ENCODE data around the gene STX4.

STX4 gene, protein sequence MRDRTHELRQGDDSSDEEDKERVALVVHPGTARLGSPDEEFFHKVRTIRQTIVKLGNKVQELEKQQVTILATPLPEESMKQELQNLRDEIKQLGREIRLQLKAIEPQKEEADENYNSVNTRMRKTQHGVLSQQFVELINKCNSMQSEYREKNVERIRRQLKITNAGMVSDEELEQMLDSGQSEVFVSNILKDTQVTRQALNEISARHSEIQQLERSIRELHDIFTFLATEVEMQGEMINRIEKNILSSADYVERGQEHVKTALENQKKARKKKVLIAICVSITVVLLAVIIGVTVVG

GRCh38 chr16:31032736-31033708, at the start of gene STX4:
STX4 (plus strand) TSS chr16:31033558; CDS start chr16:31033806, 248 bp downstream.
- peaks cover 11 to 17% of the 10 kb centered on the region in 2 donors for H3K36me3 ChIP-seq (ENCODE audit: control insufficient read depth in 1 of 2, insufficient read depth in 2 of 2, low read length in 2 of 2)
- no peaks in the 10 kb centered on the region for H3K9me3 ChIP-seq (ENCODE audit: control insufficient read depth in 1 of 2, low read length in 2 of 2)
- peak within 1 kb of the TSS; percentile 92 to 97 for H3K4me3 ChIP-seq (ENCODE audit: low read depth in 1 of 2, low read length in 2 of 2)
- H3K4me1 ChIP-seq (ENCODE audit: control insufficient read depth in 1 of 2, insufficient read depth in 2 of 2, low read length in 2 of 2) = peaks cover 6 to 18% of the 10 kb centered on the region in 2 donors
- peak within 1 kb of the TSS; percentile 94 to 97 for H3K9ac ChIP-seq (ENCODE audit: low read depth in 1 of 2, low read length in 2 of 2)
- H3K27ac ChIP-seq (ENCODE audit: low read depth, low read length) = peak within 1 kb of the TSS; percentile 97
- no peaks in the 10 kb centered on the region for H3K27me3 ChIP-seq (ENCODE audit: control insufficient read depth in 1 of 2, insufficient read depth in 2 of 2, low read length in 2 of 2)

DNA sequence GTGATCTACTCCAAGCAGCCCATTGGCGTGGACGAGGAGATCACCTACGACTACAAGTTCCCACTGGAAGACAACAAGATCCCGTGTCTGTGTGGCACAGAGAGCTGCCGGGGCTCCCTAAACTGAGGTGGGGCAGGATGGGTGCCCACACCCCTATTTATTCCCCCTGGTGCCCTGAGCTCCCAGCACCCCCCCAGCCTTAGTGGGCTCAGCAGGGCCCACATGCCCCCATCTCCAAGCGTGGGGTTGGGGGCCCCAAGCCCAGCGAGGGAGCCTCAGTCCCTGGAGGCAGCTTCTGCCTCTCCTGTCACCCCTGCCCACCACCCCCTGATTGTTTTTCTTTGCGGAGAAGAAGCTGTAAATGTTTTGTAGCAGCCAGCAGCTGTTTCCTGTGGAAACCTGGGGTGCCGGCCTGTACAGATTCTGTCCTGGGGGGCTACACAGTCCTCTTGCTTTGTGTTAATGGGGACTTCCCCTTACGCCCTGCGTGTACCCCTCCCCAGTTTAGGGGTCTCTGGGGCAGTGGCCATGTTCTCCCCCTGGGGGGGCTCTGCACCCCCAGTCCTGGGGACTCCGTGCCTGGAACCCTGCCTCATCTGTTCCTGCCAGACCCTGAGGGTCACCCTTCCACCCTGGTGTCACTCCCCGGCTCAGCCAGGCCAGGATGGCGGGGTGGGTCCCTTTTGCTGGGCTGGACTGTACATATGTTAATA, 49.3 kb upstream of the STX4 start:
- Histone ChIP-seq H3K9me3 (ENCODE audit: control insufficient read depth in 1 of 2, low read length in 2 of 2) (no peaks in the 10 kb centered on the region), H3K27ac (ENCODE audit: low read depth, low read length) (no peak overlapping the region), H3K4me3 (ENCODE audit: low read depth in 1 of 2, low read length in 2 of 2) (no peak overlapping the region), H3K27me3 (ENCODE audit: control insufficient read depth in 1 of 2, insufficient read depth in 2 of 2, low read length in 2 of 2) (no peaks in the 10 kb centered on the region), H3K4me1 (ENCODE audit: control insufficient read depth in 1 of 2, insufficient read depth in 2 of 2, low read length in 2 of 2) (peaks cover 9 to 11% of the 10 kb centered on the region in 2 donors), H3K9ac (ENCODE audit: low read depth in 1 of 2, low read length in 2 of 2) (no peak overlapping the region), H3K36me3 (ENCODE audit: control insufficient read depth in 1 of 2, insufficient read depth in 2 of 2, low read length in 2 of 2) (peaks cover 16 to 43% of the 10 kb centered on the region in 2 donors)

- Histone ChIP-seq H3K9ac (ENCODE audit: low read depth in 1 of 2, low read length in 2 of 2) (peak within 1 kb of the TSS; percentile 51 to 68), H3K4me3 (ENCODE audit: low read depth in 1 of 2, low read length in 2 of 2) (peak within 1 kb of the TSS; percentile 61 to 73), H3K9me3 (ENCODE audit: control insufficient read depth in 1 of 2, low read length in 2 of 2) (no peaks in the 10 kb centered on the region), H3K4me1 (ENCODE audit: control insufficient read depth in 1 of 2, insufficient read depth in 2 of 2, low read length in 2 of 2) (peaks cover 9 to 11% of the 10 kb centered on the region in 2 donors), H3K36me3 (ENCODE audit: control insufficient read depth in 1 of 2, insufficient read depth in 2 of 2, low read length in 2 of 2) (peaks cover 16 to 38% of the 10 kb centered on the region in 2 donors), H3K27ac (ENCODE audit: low read depth, low read length) (peak within 1 kb of the TSS; percentile 47), H3K27me3 (ENCODE audit: control insufficient read depth in 1 of 2, insufficient read depth in 2 of 2, low read length in 2 of 2) (no peaks in the 10 kb centered on the region)
These were observed 48.5 kb upstream of the STX4 start, which contains the start of gene HSD3B7 for GRCh38 chr16:30984669-30985400. HSD3B7 (plus strand) TSS chr16:30985207; CDS start chr16:30985659, 452 bp downstream.

- Histone ChIP-seq H3K9me3 (ENCODE audit: control insufficient read depth in 1 of 2, low read length in 2 of 2) (no peaks in the 10 kb centered on the region), H3K27me3 (ENCODE audit: control insufficient read depth in 1 of 2, insufficient read depth in 2 of 2, low read length in 2 of 2) (no peaks in the 10 kb centered on the region), H3K4me3 (ENCODE audit: low read depth in 1 of 2, low read length in 2 of 2) (peak overlapping the region; percentile 61 to 73), H3K4me1 (ENCODE audit: control insufficient read depth in 1 of 2, insufficient read depth in 2 of 2, low read length in 2 of 2) (peaks cover 9 to 11% of the 10 kb centered on the region in 2 donors), H3K27ac (ENCODE audit: low read depth, low read length) (peak overlapping the region; percentile 47), H3K36me3 (ENCODE audit: control insufficient read depth in 1 of 2, insufficient read depth in 2 of 2, low read length in 2 of 2) (peaks cover 11 to 31% of the 10 kb centered on the region in 2 donors), H3K9ac (ENCODE audit: low read depth in 1 of 2, low read length in 2 of 2) (peak overlapping the region; percentile 51 to 68)
These were observed 47.8 kb upstream of the STX4 start for GRCh38 chr16:30985401-30986128.

- peak overlapping the region; percentile 51 to 68 for H3K9ac ChIP-seq (ENCODE audit: low read depth in 1 of 2, low read length in 2 of 2)
- no peaks in the 10 kb centered on the region for H3K9me3 ChIP-seq (ENCODE audit: control insufficient read depth in 1 of 2, low read length in 2 of 2)
- no peak overlapping the region for H3K27ac ChIP-seq (ENCODE audit: low read depth, low read length)
- H3K27me3 ChIP-seq (ENCODE audit: control insufficient read depth in 1 of 2, insufficient read depth in 2 of 2, low read length in 2 of 2) = no peaks in the 10 kb centered on the region
- H3K36me3 ChIP-seq (ENCODE audit: control insufficient read depth in 1 of 2, insufficient read depth in 2 of 2, low read length in 2 of 2) = peaks cover 7 to 24% of the 10 kb centered on the region in 2 donors
- H3K4me3 ChIP-seq (ENCODE audit: low read depth in 1 of 2, low read length in 2 of 2) = peak overlapping the region in 1 of 2 donors; percentile 61
- peaks cover 9 to 11% of the 10 kb centered on the region in 2 donors for H3K4me1 ChIP-seq (ENCODE audit: control insufficient read depth in 1 of 2, insufficient read depth in 2 of 2, low read length in 2 of 2)
These were observed 47.0 kb upstream of the STX4 start for GRCh38 chr16:30986129-30986991.

DNA sequence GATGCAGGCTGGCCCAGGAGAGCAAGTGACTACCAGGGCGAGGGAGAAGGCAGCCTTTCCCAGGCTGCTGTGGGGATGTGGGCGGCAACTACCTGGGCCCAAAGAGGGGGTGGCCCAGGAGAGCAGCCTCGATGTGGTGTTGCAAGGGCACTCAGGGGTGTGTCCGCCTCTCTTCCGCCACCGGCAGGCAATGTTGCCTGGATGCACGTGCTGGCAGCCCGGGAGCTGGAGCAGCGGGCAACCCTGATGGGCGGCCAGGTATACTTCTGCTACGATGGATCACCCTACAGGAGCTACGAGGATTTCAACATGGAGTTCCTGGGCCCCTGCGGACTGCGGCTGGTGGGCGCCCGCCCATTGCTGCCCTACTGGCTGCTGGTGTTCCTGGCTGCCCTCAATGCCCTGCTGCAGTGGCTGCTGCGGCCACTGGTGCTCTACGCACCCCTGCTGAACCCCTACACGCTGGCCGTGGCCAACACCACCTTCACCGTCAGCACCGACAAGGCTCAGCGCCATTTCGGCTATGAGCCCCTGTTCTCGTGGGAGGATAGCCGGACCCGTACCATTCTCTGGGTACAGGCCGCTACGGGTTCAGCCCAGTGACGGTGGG, 45.7 kb upstream of the STX4 start:
- Histone ChIP-seq H3K9me3 (ENCODE audit: control insufficient read depth in 1 of 2, low read length in 2 of 2) (no peaks in the 10 kb centered on the region), H3K4me1 (ENCODE audit: control insufficient read depth in 1 of 2, insufficient read depth in 2 of 2, low read length in 2 of 2) (peaks cover 9 to 11% of the 10 kb centered on the region in 2 donors), H3K27ac (ENCODE audit: low read depth, low read length) (no peak overlapping the region), H3K4me3 (ENCODE audit: low read depth in 1 of 2, low read length in 2 of 2) (no peak overlapping the region), H3K27me3 (ENCODE audit: control insufficient read depth in 1 of 2, insufficient read depth in 2 of 2, low read length in 2 of 2) (no peaks in the 10 kb centered on the region), H3K9ac (ENCODE audit: low read depth in 1 of 2, low read length in 2 of 2) (no peak overlapping the region), H3K36me3 (ENCODE audit: control insufficient read depth in 1 of 2, insufficient read depth in 2 of 2, low read length in 2 of 2) (peaks cover 4 to 15% of the 10 kb centered on the region in 2 donors)

- H3K9me3 ChIP-seq (ENCODE audit: control insufficient read depth in 1 of 2, low read length in 2 of 2) = no peaks in the 10 kb centered on the region
- no peak overlapping the region for H3K27ac ChIP-seq (ENCODE audit: low read depth, low read length)
- peaks cover 9 to 11% of the 10 kb centered on the region in 2 donors for H3K4me1 ChIP-seq (ENCODE audit: control insufficient read depth in 1 of 2, insufficient read depth in 2 of 2, low read length in 2 of 2)
- H3K4me3 ChIP-seq (ENCODE audit: low read depth in 1 of 2, low read length in 2 of 2) = no peak overlapping the region
- H3K27me3 ChIP-seq (ENCODE audit: control insufficient read depth in 1 of 2, insufficient read depth in 2 of 2, low read length in 2 of 2) = no peaks in the 10 kb centered on the region
- peaks cover 0 to 2% of the 10 kb centered on the region in 2 donors for H3K36me3 ChIP-seq (ENCODE audit: control insufficient read depth in 1 of 2, insufficient read depth in 2 of 2, low read length in 2 of 2)
- H3K9ac ChIP-seq (ENCODE audit: low read depth in 1 of 2, low read length in 2 of 2) = no peak overlapping the region
These were observed 43.8 kb upstream of the STX4 start for GRCh38 chr16:30989469-30990047.

GRCh38 chr16:30990105-30990504, 43.3 kb upstream of the STX4 start:
- H3K36me3 ChIP-seq (ENCODE audit: control insufficient read depth in 1 of 2, insufficient read depth in 2 of 2, low read length in 2 of 2) = peaks cover 0 to 2% of the 10 kb centered on the region in 2 donors

More at GRCh38 chr16:30990105-30990504, 43.3 kb upstream of the STX4 start:
- no peak overlapping the region for H3K9ac ChIP-seq (ENCODE audit: low read depth in 1 of 2, low read length in 2 of 2)
- H3K4me3 ChIP-seq (ENCODE audit: low read depth in 1 of 2, low read length in 2 of 2) = no peak overlapping the region
- no peak overlapping the region for H3K27ac ChIP-seq (ENCODE audit: low read depth, low read length)
- H3K9me3 ChIP-seq (ENCODE audit: control insufficient read depth in 1 of 2, low read length in 2 of 2) = no peaks in the 10 kb centered on the region
- H3K4me1 ChIP-seq (ENCODE audit: control insufficient read depth in 1 of 2, insufficient read depth in 2 of 2, low read length in 2 of 2) = peaks cover 9 to 10% of the 10 kb centered on the region in 2 donors
- no peaks in the 10 kb centered on the region for H3K27me3 ChIP-seq (ENCODE audit: control insufficient read depth in 1 of 2, insufficient read depth in 2 of 2, low read length in 2 of 2)

Data from duodenal mucosa (tissue), 2 donors.